Hepatocyte (in vitro differentiated cells): ENCODE measurements around the gene CCDC187.

Experiments used
- CTCF ChIP-seq: fragments of 200-600 bp; sonication (generic); IDR thresholded peaks from 2 replicates; pipeline ENCODE4 v1.5.1; 2016; ENCODE audit warnings: antibody characterized with exemption, mild to moderate bottlenecking; ENCODE audit not compliant: poor library complexity
- EZH2 ChIP-seq: fragments of 200-600 bp; sonication (generic); IDR thresholded peaks from 2 replicates; pipeline ENCODE4 v1.6.1; 2016; ENCODE audit warnings: antibody characterized with exemption, mild to moderate bottlenecking, borderline replicate concordance
- EZH2phosphoT487 ChIP-seq: fragments of 200-600 bp; sonication (generic); IDR thresholded peaks from one replicate; pipeline ENCODE4 v1.6.1; 2018; ENCODE audit warnings: antibody characterized with exemption, mild to moderate bottlenecking, low read depth, moderate library complexity; ENCODE audit not compliant: unreplicated experiment, severe bottlenecking

- TF ChIP-seq CTCF (no peak), EZH2 (no peak), EZH2phosphoT487 (no peak)
Observed at GRCh38 chr9:136297016-136297691, 6.7 kb downstream of the CCDC187 start.
